BE2C (cell line): ENCODE measurements around the gene HCN1.

Source experiments
- DNase-seq: peaks from one replicate; pipeline ENCODE4 v3.0.0-alpha.2; 2020
- H3K27me3 ChIP-seq: fragments of 250-450 bp; sonication (Bioruptor Pico); 2 replicates; pipeline ENCODE4 v1.5.1; 2020; ENCODE audit warnings: mild to moderate bottlenecking
- H3K36me3 ChIP-seq: fragments of 250-450 bp; sonication (Bioruptor Pico); 2 replicates; pipeline ENCODE4 v1.5.1; 2020; ENCODE audit warnings: mild to moderate bottlenecking
- H3K4me1 ChIP-seq: fragments of 250-450 bp; sonication (Bioruptor Pico); 2 replicates; pipeline ENCODE4 v1.5.1; 2020
- H3K4me3 ChIP-seq: 2 replicates; pipeline ENCODE4 v1.5.1; 2011; ENCODE audit warnings: low read depth, low read length
- H3K9me3 ChIP-seq: fragments of 250-450 bp; sonication (Bioruptor Pico); 2 replicates; pipeline ENCODE4 v1.5.1; 2020
- TF ChIP-seq, protein P1 (sequence below): IDR thresholded peaks from 2 replicates; pipeline ENCODE4 v1.5.1; 2012; ENCODE audit warnings: mild to moderate bottlenecking, low read depth, low read length

Gene HCN1

DNA sequence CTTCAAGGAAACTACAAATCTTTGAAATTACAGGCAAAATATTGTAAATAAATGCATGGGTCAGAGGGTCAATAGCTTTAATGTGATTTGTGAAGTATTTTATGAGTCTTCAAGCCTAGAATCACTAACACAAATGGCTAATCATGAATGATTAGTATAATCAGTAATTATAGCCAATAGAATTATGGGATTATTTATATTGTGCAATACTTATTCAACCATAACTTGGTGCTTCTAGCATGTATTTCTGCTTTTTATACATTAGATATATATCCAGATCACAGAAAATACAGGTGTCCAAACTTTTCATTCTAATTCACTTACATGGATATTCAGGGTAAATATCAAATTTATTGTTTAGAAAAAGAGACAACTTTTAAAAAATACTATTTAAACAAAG is 12.1 kb downstream of the HCN1 start:
- Histone ChIP-seq H3K4me3 (no peak overlapping the region), H3K36me3 (no peaks in the 10 kb centered on the region), H3K9me3 (no peaks in the 10 kb centered on the region), H3K4me1 (peaks cover 4% of the 10 kb centered on the region), H3K27me3 (no peaks in the 10 kb centered on the region)
- no peak for DNase-seq
- TF ChIP-seq, protein P1, sequence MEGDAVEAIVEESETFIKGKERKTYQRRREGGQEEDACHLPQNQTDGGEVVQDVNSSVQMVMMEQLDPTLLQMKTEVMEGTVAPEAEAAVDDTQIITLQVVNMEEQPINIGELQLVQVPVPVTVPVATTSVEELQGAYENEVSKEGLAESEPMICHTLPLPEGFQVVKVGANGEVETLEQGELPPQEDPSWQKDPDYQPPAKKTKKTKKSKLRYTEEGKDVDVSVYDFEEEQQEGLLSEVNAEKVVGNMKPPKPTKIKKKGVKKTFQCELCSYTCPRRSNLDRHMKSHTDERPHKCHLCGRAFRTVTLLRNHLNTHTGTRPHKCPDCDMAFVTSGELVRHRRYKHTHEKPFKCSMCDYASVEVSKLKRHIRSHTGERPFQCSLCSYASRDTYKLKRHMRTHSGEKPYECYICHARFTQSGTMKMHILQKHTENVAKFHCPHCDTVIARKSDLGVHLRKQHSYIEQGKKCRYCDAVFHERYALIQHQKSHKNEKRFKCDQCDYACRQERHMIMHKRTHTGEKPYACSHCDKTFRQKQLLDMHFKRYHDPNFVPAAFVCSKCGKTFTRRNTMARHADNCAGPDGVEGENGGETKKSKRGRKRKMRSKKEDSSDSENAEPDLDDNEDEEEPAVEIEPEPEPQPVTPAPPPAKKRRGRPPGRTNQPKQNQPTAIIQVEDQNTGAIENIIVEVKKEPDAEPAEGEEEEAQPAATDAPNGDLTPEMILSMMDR = no peak

DNA sequence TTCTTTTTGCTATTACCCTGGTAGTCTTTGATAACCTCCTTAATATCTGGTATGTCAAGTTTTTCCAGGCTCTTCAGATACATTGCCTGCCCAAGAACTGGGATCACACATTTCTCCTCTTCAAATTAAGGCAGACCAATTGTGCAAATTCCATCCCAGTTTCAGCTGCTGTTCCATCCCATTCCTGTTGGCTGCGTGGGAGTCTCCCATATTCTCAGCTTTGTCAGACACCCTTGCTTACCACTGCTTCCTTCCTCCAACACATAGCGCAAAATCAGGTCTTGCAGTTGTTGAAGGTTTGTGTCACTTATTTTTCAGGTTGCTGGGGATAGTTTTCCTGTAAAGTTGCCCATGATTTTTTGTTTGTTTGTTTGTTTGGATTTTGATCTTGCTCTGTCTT is 15.2 kb downstream of the HCN1 start:
- TF ChIP-seq, protein P1 = no peak
- Histone ChIP-seq H3K27me3 (no peaks in the 10 kb centered on the region), H3K9me3 (no peaks in the 10 kb centered on the region), H3K36me3 (no peaks in the 10 kb centered on the region), H3K4me3 (no peak overlapping the region), H3K4me1 (no peaks in the 10 kb centered on the region; the same call in 1 of the 2 replicates)
- no peak for DNase-seq

DNA sequence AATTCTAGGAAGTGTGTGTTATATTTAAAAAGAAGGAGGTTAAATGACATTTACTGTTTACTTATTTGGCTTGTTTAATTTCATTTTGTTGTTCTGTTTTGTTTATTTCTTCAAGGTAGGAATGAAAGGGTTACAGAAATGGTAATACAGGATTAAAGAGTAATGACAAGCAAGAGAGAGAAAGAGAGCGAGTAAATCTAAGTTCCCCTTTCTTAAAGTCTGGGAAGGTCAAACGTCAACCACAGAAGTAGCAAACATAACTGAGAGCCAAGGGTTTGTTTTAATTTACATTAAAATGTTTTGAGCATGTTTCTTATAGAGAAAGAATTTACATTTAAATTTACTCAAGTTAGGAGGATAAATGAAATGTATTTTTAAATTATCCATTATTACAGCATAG is 18.7 kb downstream of the HCN1 start:
- no peak for DNase-seq
- no peak overlapping the region for H3K4me3 ChIP-seq
- no peaks in the 10 kb centered on the region; the same call in 1 of the 2 replicates for H3K4me1 ChIP-seq
- H3K27me3 ChIP-seq = no peaks in the 10 kb centered on the region
- TF ChIP-seq, protein P1 = no peak
- H3K9me3 ChIP-seq = no peaks in the 10 kb centered on the region
- H3K36me3 ChIP-seq = no peaks in the 10 kb centered on the region

DNA sequence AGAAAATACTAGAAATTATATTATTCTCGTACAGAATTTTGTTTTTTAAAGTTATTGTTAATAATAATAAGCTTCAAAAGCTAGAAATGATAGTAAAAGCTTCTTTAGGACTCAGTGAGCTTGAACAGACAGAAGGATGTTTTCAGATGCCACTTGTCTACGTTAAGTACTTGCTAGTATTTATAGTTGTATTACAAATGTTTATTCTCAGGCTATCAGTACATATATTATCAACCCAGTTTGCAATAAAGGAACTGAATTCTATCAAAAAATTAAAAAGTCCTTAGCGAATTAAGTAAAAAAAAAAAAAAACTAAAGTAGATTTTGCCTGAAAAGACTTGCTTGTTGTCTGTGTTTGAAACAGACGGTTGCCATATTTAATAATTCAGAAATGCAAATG is 23.9 kb downstream of the HCN1 start:
- Histone ChIP-seq H3K36me3 (no peaks in the 10 kb centered on the region), H3K4me3 (no peak overlapping the region), H3K4me1 (no peaks in the 10 kb centered on the region), H3K9me3 (no peaks in the 10 kb centered on the region), H3K27me3 (no peaks in the 10 kb centered on the region)
- DNase-seq = no peak
- TF ChIP-seq, protein P1 = no peak

DNA sequence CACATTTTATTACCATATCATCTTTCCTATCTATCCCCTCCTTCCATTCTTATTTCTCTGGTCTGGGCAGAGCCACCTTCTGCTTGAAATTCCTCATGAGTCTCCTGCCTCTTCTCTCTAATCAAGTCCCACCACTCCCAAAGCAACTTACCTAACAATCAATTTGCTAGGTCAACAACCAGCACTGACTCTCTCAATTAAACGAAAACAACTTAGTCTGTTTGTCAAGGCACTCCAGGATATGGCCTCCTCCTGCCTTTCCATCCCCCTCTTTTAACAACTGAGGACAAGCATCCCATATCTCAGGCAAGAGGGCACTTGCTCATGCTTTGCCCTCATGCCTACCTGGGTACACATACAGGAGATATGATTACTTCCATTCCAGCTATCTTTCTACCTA is 47.4 kb downstream of the HCN1 start:
- Histone ChIP-seq H3K9me3 (no peaks in the 10 kb centered on the region), H3K27me3 (no peaks in the 10 kb centered on the region), H3K4me1 (peaks cover 5% of the 10 kb centered on the region; the same call in 1 of the 2 replicates), H3K36me3 (no peaks in the 10 kb centered on the region), H3K4me3 (no peak overlapping the region)
- TF ChIP-seq, protein P1 = no peak
- DNase-seq = no peak

DNA sequence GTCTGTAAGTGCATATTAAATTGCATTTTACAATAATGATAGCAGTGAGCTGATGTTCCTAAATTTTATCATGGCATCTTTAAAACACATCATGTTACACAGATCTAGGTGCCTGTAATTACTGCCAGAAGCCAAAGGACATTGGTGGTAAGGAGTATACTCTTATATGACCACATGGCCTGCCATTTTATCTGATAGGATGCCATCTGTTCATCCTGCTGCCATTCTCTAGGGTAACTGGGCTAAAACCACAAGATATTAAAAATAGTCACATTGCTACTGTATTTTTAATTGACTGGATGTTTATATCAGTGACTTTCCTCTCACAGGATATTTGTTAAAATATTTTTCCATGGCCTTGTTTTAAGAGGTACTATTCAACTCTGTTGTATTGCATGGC is 53.1 kb downstream of the HCN1 start:
- H3K36me3 ChIP-seq = no peaks in the 10 kb centered on the region
- TF ChIP-seq, protein P1 = no peak
- H3K9me3 ChIP-seq = no peaks in the 10 kb centered on the region
- no peak overlapping the region for H3K4me3 ChIP-seq
- H3K4me1 ChIP-seq = peaks cover 15% of the 10 kb centered on the region
- H3K27me3 ChIP-seq = no peaks in the 10 kb centered on the region
- DNase-seq = no peak
